PFSK-1 (cell line): ENCODE results near the gene UBTD2. TPM values are rescaled to one million over a fixed set of nuclear protein-coding genes. Genes with fewer than 3 reads are reported as not detected.

ENCODE experiments used
- FOXP2 ChIP-seq: optimal IDR thresholded peaks from 2 replicates; pipeline ENCODE3; 2011; ENCODE audit warnings: borderline replicate concordance, control low read depth, inconsistent platforms; ENCODE audit not compliant: insufficient read depth; ENCODE audit errors: extremely low read length, extremely low read depth
- POLR2AphosphoS5 ChIP-seq: IDR thresholded peaks from 2 replicates; pipeline ENCODE4 v1.6.1; 2012; ENCODE audit warnings: low read depth, mild to moderate bottlenecking, control low read depth, low read length, moderate library complexity
- REST ChIP-seq, 2 experiments: IDR thresholded peaks; 2 replicates each; pipeline versions ENCODE4 v1.6.1 to v1.8.0; 2011 to 2012; ENCODE audit warnings: low read depth in 2 of 2, low read length in 2 of 2, control low read depth in 1 of 2, inconsistent platforms in 1 of 2, mild to moderate bottlenecking in 1 of 2, moderate library complexity in 1 of 2; ENCODE audit not compliant: insufficient read depth in 1 of 2
- SIN3A ChIP-seq: IDR thresholded peaks from 2 replicates; pipeline ENCODE4 v1.6.1; 2012; ENCODE audit warnings: mild to moderate bottlenecking, low read length, moderate library complexity, borderline replicate concordance; ENCODE audit not compliant: insufficient read depth
- TAF1 ChIP-seq: IDR thresholded peaks from 2 replicates; pipeline ENCODE4 v1.6.1; 2012; ENCODE audit warnings: low read length, control low read depth, borderline replicate concordance; ENCODE audit not compliant: insufficient read depth
- polyA plus RNA-seq: library from polyadenylated mRNA; unstranded; fragments of >200 nt; gene quantifications from one replicate; pipeline ENCODE4 v1.2.1, GENCODE V29; 2012; ENCODE audit warnings: low read depth, missing spikeins; ENCODE audit not compliant: insufficient read length

UBTD2 gene, protein sequence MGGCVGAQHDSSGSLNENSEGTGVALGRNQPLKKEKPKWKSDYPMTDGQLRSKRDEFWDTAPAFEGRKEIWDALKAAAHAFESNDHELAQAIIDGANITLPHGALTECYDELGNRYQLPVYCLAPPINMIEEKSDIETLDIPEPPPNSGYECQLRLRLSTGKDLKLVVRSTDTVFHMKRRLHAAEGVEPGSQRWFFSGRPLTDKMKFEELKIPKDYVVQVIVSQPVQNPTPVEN
- polyA plus RNA-seq: 11.1 TPM

DNA sequence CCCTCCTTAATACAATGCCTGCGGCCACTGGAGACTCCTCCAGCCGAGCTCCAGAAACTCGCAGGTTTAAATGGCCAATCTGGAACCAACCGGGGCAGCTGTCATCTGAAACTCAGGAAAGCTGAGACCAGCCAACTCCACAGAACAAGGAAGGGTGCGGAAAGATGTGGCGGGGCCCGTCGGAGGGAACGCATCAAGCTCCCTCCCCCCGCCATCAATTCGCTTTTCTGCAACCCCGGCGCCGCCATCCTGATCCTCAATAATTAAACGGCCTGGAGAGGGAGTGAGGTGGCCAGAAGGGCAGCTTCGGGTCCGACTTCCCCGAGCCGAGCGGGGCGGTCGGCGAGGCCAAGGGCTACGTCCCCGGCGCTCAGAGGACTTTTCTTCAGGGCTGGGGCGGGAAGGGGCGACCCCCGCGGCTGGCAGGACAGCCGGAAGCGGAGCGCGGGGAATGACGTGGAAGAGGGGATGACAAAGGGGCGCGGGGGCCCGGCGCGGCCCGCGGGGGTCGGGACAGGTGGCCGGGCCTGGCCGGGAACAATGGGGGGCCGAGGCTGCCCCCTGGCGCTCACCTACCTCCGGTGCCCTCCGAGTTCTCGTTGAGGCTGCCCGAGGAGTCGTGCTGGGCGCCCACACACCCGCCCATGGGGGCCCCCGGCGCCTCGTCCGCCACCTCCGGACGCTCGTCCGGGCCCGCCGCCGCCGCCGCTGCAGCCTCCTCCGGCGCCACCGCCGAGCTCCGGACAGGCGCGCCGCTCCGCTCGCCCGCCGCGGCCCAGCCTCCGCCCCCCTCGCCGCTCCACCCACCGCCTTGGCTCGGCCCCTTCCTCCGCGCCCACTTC is at the start of gene UBTD2:
UBTD2 (minus strand) TSS at position 745 of the 842 bp plus-strand sequence; CDS start at position 646, 99 bp downstream.
- TF ChIP-seq SIN3A (peak; percentile 62; the same call in 1 of the 2 replicates), TAF1 (0 out of 2 replicates have a peak, but pooled peaks have one; percentile 34), FOXP2 (no peak), POLR2AphosphoS5 (no peak)

GRCh38 chr5:172325452-172325851 is 41.9 kb upstream of the UBTD2 start:
- TF ChIP-seq SIN3A (no peak), REST (IDR thresholded peaks at IDR 0.05; ENCODE audit: insufficient read depth in 1 of 2, low read depth in 2 of 2, low read length in 2 of 2) (no peak), FOXP2 (no peak), TAF1 (no peak), POLR2AphosphoS5 (no peak)

DNA sequence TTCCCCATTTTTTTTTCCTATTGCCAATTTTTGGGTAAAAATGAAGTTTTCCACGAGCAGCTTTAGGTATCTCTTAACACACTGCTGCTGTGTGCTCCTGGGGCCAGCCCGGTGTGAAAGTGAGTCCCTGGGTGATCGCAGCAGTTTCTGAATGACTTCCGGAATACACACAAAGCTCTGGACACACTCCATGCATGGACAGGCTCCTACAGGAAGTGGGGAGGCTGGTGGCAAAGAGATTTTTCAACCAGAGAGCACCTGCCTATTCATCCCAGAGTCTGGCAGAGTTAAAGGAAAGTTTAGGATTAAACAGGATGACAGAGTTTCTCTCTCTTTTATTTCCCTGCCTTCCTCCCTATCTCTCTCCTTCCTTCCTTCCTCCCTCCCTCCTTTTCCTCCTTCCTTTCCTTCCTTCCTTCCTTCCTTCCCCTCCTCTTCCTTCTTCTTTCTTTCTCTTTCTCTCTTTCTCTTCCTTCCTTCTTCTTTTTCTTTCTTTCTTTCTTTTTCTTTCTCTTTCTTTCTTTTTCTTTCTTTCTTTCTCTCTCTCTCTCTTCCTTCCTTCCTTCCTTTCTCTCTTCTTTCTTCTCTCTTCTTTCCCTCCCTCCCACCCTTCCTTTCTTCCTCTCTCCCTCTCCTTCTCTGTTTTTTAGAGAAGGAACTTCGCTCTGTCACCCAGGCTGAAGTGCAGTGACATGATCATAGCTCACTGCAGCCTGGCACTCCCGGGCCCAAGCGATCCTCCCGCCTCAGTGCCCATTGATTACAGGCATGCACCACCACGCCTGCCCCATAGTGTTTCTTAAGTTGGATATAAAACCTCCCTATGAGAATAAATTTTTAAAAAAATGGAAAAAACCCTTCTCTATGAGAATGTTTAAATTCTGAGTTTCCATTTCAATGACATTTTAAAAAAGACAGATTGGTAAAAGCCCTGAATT is 38.7 kb upstream of the UBTD2 start:
- TF ChIP-seq POLR2AphosphoS5: no peak
- TF ChIP-seq SIN3A: no peak
- TF ChIP-seq REST (IDR thresholded peaks at IDR 0.05; ENCODE audit: insufficient read depth in 1 of 2, low read depth in 2 of 2, low read length in 2 of 2): no peak
- TF ChIP-seq FOXP2: no peak
- TF ChIP-seq TAF1: no peak

- no peak for TF ChIP-seq REST (IDR thresholded peaks at IDR 0.05; ENCODE audit: insufficient read depth in 1 of 2, low read depth in 2 of 2, low read length in 2 of 2)
- TF ChIP-seq POLR2AphosphoS5: no peak
- no peak for TF ChIP-seq SIN3A
- TF ChIP-seq TAF1: no peak
- no peak for TF ChIP-seq FOXP2
Measured at GRCh38 chr5:172321593-172321992, 38.0 kb upstream of the UBTD2 start.

- TF ChIP-seq FOXP2 (no peak), TAF1 (no peak), POLR2AphosphoS5 (no peak), REST (IDR thresholded peaks at IDR 0.05; ENCODE audit: insufficient read depth in 1 of 2, low read depth in 2 of 2, low read length in 2 of 2) (no peak), SIN3A (no peak)
Measured at GRCh38 chr5:172319708-172320441, 36.3 kb upstream of the UBTD2 start.
